ENCODE results near the gene PLXDC1.

PLXDC1 gene

GRCh38 chr17:39161962-39162361 is 10.5 kb upstream of the PLXDC1 start:
- Histone ChIP-seq H3K4me3 (ENCODE audit: low read depth in 1 of 5, low read length in 5 of 5) (no peak overlapping the region), H3K36me3 (ENCODE audit: control insufficient read depth in 5 of 5, insufficient read depth in 5 of 5, low read length in 5 of 5) (no peaks in the 10 kb centered on the region), H3K27me3 (ENCODE audit: control insufficient read depth in 5 of 5, insufficient read depth in 4 of 5, low read length in 5 of 5) (peaks cover 0 to 2% (median 0%) of the 10 kb centered on the region in 5 donors), H3K9ac (ENCODE audit: low read length in 5 of 5) (no peak overlapping the region), H3K27ac (ENCODE audit: low read depth, low read length) (no peak overlapping the region), H3K4me1 (ENCODE audit: control insufficient read depth in 5 of 5, insufficient read depth in 5 of 5, low read length in 5 of 5) (peaks cover 0 to 37% (median 22%) of the 10 kb centered on the region in 5 donors), H3K9me3 (ENCODE audit: control insufficient read depth in 5 of 5, low read length in 5 of 5) (no peaks in the 10 kb centered on the region)

- H3K27me3 ChIP-seq (ENCODE audit: control insufficient read depth in 5 of 5, insufficient read depth in 4 of 5, low read length in 5 of 5), result no peaks in the 10 kb centered on the region
- peaks cover under 1 to 17% (median 7%) of the 10 kb centered on the region in 5 donors for H3K4me1 ChIP-seq (ENCODE audit: control insufficient read depth in 5 of 5, insufficient read depth in 5 of 5, low read length in 5 of 5)
- no peaks in the 10 kb centered on the region for H3K36me3 ChIP-seq (ENCODE audit: control insufficient read depth in 5 of 5, insufficient read depth in 5 of 5, low read length in 5 of 5)
- no peak overlapping the region for H3K4me3 ChIP-seq (ENCODE audit: low read depth in 1 of 5, low read length in 5 of 5)
- no peak overlapping the region for H3K9ac ChIP-seq (ENCODE audit: low read length in 5 of 5)
- no peaks in the 10 kb centered on the region for H3K9me3 ChIP-seq (ENCODE audit: control insufficient read depth in 5 of 5, low read length in 5 of 5)
- no peak overlapping the region for H3K27ac ChIP-seq (ENCODE audit: low read depth, low read length)
Observed at GRCh38 chr17:39158623-39159022, 7.2 kb upstream of the PLXDC1 start.

- peaks cover 2 to 34% (median 26%) of the 10 kb centered on the region in 5 donors for H3K4me1 ChIP-seq (ENCODE audit: control insufficient read depth in 5 of 5, insufficient read depth in 5 of 5, low read length in 5 of 5)
- H3K4me3 ChIP-seq (ENCODE audit: low read depth in 1 of 5, low read length in 5 of 5), result no peak overlapping the region
- H3K9ac ChIP-seq (ENCODE audit: low read length in 5 of 5), result no peak overlapping the region
- H3K27me3 ChIP-seq (ENCODE audit: control insufficient read depth in 5 of 5, insufficient read depth in 4 of 5, low read length in 5 of 5), result peaks cover 0 to 9% (median 0%) of the 10 kb centered on the region in 5 donors
- no peaks in the 10 kb centered on the region for H3K9me3 ChIP-seq (ENCODE audit: control insufficient read depth in 5 of 5, low read length in 5 of 5)
- H3K27ac ChIP-seq (ENCODE audit: low read depth, low read length), result no peak overlapping the region
- H3K36me3 ChIP-seq (ENCODE audit: control insufficient read depth in 5 of 5, insufficient read depth in 5 of 5, low read length in 5 of 5), result no peaks in the 10 kb centered on the region
Observed at GRCh38 chr17:39156491-39156890, 5.1 kb upstream of the PLXDC1 start.

GRCh38 chr17:39155654-39156053 is 4.2 kb upstream of the PLXDC1 start:
- peaks cover 3 to 15% (median 4%) of the 10 kb centered on the region in 5 donors for H3K27me3 ChIP-seq (ENCODE audit: control insufficient read depth in 5 of 5, insufficient read depth in 4 of 5, low read length in 5 of 5)

GRCh38 chr17:39153599-39154051 is 2.2 kb upstream of the PLXDC1 start:
- Histone ChIP-seq H3K9me3 (ENCODE audit: control insufficient read depth in 5 of 5, low read length in 5 of 5) (no peaks in the 10 kb centered on the region), H3K9ac (ENCODE audit: low read length in 5 of 5) (peak overlapping the region; percentile 12 to 96 (median 86)), H3K36me3 (ENCODE audit: control insufficient read depth in 5 of 5, insufficient read depth in 5 of 5, low read length in 5 of 5) (no peaks in the 10 kb centered on the region), H3K4me1 (ENCODE audit: control insufficient read depth in 5 of 5, insufficient read depth in 5 of 5, low read length in 5 of 5) (peaks cover 2 to 48% (median 26%) of the 10 kb centered on the region in 5 donors), H3K4me3 (ENCODE audit: low read depth in 1 of 5, low read length in 5 of 5) (peak overlapping the region; percentile 96 to 99 (median 99)), H3K27ac (ENCODE audit: low read depth, low read length) (peak overlapping the region; percentile 93), H3K27me3 (ENCODE audit: control insufficient read depth in 5 of 5, insufficient read depth in 4 of 5, low read length in 5 of 5) (peaks cover 6 to 15% (median 9%) of the 10 kb centered on the region in 5 donors)

More at GRCh38 chr17:39155654-39156053, 4.2 kb upstream of the PLXDC1 start:
- Histone ChIP-seq H3K36me3 (ENCODE audit: control insufficient read depth in 5 of 5, insufficient read depth in 5 of 5, low read length in 5 of 5) (no peaks in the 10 kb centered on the region), H3K4me1 (ENCODE audit: control insufficient read depth in 5 of 5, insufficient read depth in 5 of 5, low read length in 5 of 5) (peaks cover 2 to 35% (median 26%) of the 10 kb centered on the region in 5 donors), H3K27ac (ENCODE audit: low read depth, low read length) (no peak overlapping the region), H3K9ac (ENCODE audit: low read length in 5 of 5) (no peak overlapping the region), H3K4me3 (ENCODE audit: low read depth in 1 of 5, low read length in 5 of 5) (no peak overlapping the region), H3K9me3 (ENCODE audit: control insufficient read depth in 5 of 5, low read length in 5 of 5) (no peaks in the 10 kb centered on the region)

GRCh38 chr17:39151943-39152818 is 744 bp upstream of the PLXDC1 start:
- Histone ChIP-seq H3K9me3 (ENCODE audit: control insufficient read depth in 5 of 5, low read length in 5 of 5) (no peaks in the 10 kb centered on the region), H3K4me3 (ENCODE audit: low read depth in 1 of 5, low read length in 5 of 5) (peak overlapping the region; percentile 62 to 99 (median 98)), H3K36me3 (ENCODE audit: control insufficient read depth in 5 of 5, insufficient read depth in 5 of 5, low read length in 5 of 5) (no peaks in the 10 kb centered on the region), H3K27me3 (ENCODE audit: control insufficient read depth in 5 of 5, insufficient read depth in 4 of 5, low read length in 5 of 5) (peaks cover 6 to 15% (median 9%) of the 10 kb centered on the region in 5 donors), H3K27ac (ENCODE audit: low read depth, low read length) (peak overlapping the region; percentile 93), H3K4me1 (ENCODE audit: control insufficient read depth in 5 of 5, insufficient read depth in 5 of 5, low read length in 5 of 5) (peaks cover 3 to 48% (median 26%) of the 10 kb centered on the region in 5 donors), H3K9ac (ENCODE audit: low read length in 5 of 5) (peak overlapping the region in 3 of 5 donors; percentile 7 to 49 (median 26))

GRCh38 chr17:39150795-39151149 is 665 bp downstream of the PLXDC1 start:
- no peaks in the 10 kb centered on the region for H3K9me3 ChIP-seq (ENCODE audit: control insufficient read depth in 5 of 5, low read length in 5 of 5)
- H3K27me3 ChIP-seq (ENCODE audit: control insufficient read depth in 5 of 5, insufficient read depth in 4 of 5, low read length in 5 of 5), result peaks cover 6 to 15% (median 9%) of the 10 kb centered on the region in 5 donors
- peak overlapping the region; percentile 36 to 63 (median 50) for H3K4me3 ChIP-seq (ENCODE audit: low read depth in 1 of 5, low read length in 5 of 5)
- peaks cover 3 to 43% (median 26%) of the 10 kb centered on the region in 5 donors for H3K4me1 ChIP-seq (ENCODE audit: control insufficient read depth in 5 of 5, insufficient read depth in 5 of 5, low read length in 5 of 5)
- H3K36me3 ChIP-seq (ENCODE audit: control insufficient read depth in 5 of 5, insufficient read depth in 5 of 5, low read length in 5 of 5), result no peaks in the 10 kb centered on the region
- peak overlapping the region in 3 of 5 donors; percentile 47 to 59 (median 52) for H3K9ac ChIP-seq (ENCODE audit: low read length in 5 of 5)
- H3K27ac ChIP-seq (ENCODE audit: low read depth, low read length), result no peak overlapping the region

- Histone ChIP-seq H3K4me3 (ENCODE audit: low read depth in 1 of 5, low read length in 5 of 5) (peak overlapping the region in 2 of 5 donors; percentile 62 to 63), H3K36me3 (ENCODE audit: control insufficient read depth in 5 of 5, insufficient read depth in 5 of 5, low read length in 5 of 5) (no peaks in the 10 kb centered on the region), H3K27me3 (ENCODE audit: control insufficient read depth in 5 of 5, insufficient read depth in 4 of 5, low read length in 5 of 5) (peaks cover 6 to 15% (median 9%) of the 10 kb centered on the region in 5 donors), H3K4me1 (ENCODE audit: control insufficient read depth in 5 of 5, insufficient read depth in 5 of 5, low read length in 5 of 5) (peaks cover 3 to 43% (median 26%) of the 10 kb centered on the region in 5 donors), H3K27ac (ENCODE audit: low read depth, low read length) (no peak overlapping the region), H3K9ac (ENCODE audit: low read length in 5 of 5) (peak overlapping the region in 2 of 5 donors; percentile 52 to 59), H3K9me3 (ENCODE audit: control insufficient read depth in 5 of 5, low read length in 5 of 5) (no peaks in the 10 kb centered on the region)
Observed at GRCh38 chr17:39150104-39150634, 1.3 kb downstream of the PLXDC1 start.

- H3K9ac ChIP-seq (ENCODE audit: low read length in 5 of 5), result no peak overlapping the region
- H3K36me3 ChIP-seq (ENCODE audit: control insufficient read depth in 5 of 5, insufficient read depth in 5 of 5, low read length in 5 of 5), result no peaks in the 10 kb centered on the region
- H3K27ac ChIP-seq (ENCODE audit: low read depth, low read length), result no peak overlapping the region
- peaks cover 6 to 15% (median 9%) of the 10 kb centered on the region in 5 donors for H3K27me3 ChIP-seq (ENCODE audit: control insufficient read depth in 5 of 5, insufficient read depth in 4 of 5, low read length in 5 of 5)
- no peaks in the 10 kb centered on the region for H3K9me3 ChIP-seq (ENCODE audit: control insufficient read depth in 5 of 5, low read length in 5 of 5)
- no peak overlapping the region for H3K4me3 ChIP-seq (ENCODE audit: low read depth in 1 of 5, low read length in 5 of 5)
- H3K4me1 ChIP-seq (ENCODE audit: control insufficient read depth in 5 of 5, insufficient read depth in 5 of 5, low read length in 5 of 5), result peaks cover 11 to 50% (median 34%) of the 10 kb centered on the region in 5 donors
Observed at GRCh38 chr17:39147221-39148185, 3.9 kb downstream of the PLXDC1 start.

All from subcutaneous abdominal adipose tissue (tissue), 5 donors.